Neutrophil (primary cell): ENCODE results near the gene MXI1.

Experiments
- H3K27ac ChIP-seq: fragments of 200-600 bp; sonication (generic); 2 replicates; pipeline ENCODE4 v1.5.1; 2016; ENCODE audit warnings: mild to moderate bottlenecking, moderate library complexity
- H3K27me3 ChIP-seq: fragments of 200-600 bp; sonication (generic); 2 replicates; pipeline ENCODE4 v1.6.0; 2016; ENCODE audit warnings: mild to moderate bottlenecking
- H3K36me3 ChIP-seq: fragments of 200-600 bp; sonication (generic); 2 replicates; pipeline ENCODE4 v1.5.1; 2017
- H3K4me1 ChIP-seq, 2 experiments: fragments of 200-600 bp in 1 of 2; sonication (generic) in 1 of 2; 1 replicate in 1 of 2; 2 replicates in 1 of 2; pipeline versions ENCODE4 v1.5.1 to v1.6.1; 2013 to 2016; ENCODE audit warnings: low read depth in 1 of 2, low read length in 1 of 2, mild to moderate bottlenecking in 1 of 2, moderate library complexity in 1 of 2; ENCODE audit not compliant: control insufficient read depth in 1 of 2, insufficient read depth in 1 of 2
- H3K4me3 ChIP-seq, 2 experiments: fragments of 200-600 bp in 1 of 2; sonication (generic) in 1 of 2; 1 replicate in 1 of 2; 2 replicates in 1 of 2; pipeline ENCODE4 v1.5.1; 2013 to 2016; ENCODE audit warnings: low read depth in 1 of 2, low read length in 1 of 2, mild to moderate bottlenecking in 1 of 2, moderate library complexity in 1 of 2
- H3K9me3 ChIP-seq: fragments of 200-600 bp; sonication (generic); 2 replicates; pipeline ENCODE4 v1.5.1; 2016
- TF ChIP-seq, protein P1 (sequence below): fragments of 200-600 bp; sonication (generic); IDR thresholded peaks from 2 replicates; pipeline ENCODE4 v1.5.1; 2016; ENCODE audit warnings: antibody characterized with exemption

MXI1 gene

DNA sequence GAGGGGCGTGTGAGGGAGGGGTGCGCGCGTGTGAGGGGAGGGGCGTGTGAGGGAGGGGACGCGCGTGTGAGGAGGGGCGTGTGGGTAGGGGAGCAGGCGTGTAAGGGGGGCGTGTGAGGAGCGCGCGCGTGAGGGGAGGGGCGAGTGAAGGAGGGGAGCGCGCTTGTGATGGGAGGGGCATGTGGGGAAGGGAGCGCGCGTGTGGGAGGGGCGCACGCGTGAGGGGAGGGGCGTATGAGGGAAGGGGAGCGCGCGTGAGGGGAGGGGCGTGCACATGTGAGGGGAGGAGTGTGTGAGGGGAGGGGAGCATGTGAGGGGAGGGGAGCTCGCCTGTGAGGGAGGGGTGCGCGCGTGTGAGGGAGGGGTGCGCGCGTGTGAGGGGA, 19.1 kb downstream of the MXI1 start:
- H3K36me3 ChIP-seq: peaks cover 12% of the 10 kb centered on the region
- H3K4me3 ChIP-seq: peak overlapping the region; percentile 88 to 97
- H3K4me1 ChIP-seq: peaks cover 39 to 41% of the 10 kb centered on the region in 2 experiments
- TF ChIP-seq, protein P1, sequence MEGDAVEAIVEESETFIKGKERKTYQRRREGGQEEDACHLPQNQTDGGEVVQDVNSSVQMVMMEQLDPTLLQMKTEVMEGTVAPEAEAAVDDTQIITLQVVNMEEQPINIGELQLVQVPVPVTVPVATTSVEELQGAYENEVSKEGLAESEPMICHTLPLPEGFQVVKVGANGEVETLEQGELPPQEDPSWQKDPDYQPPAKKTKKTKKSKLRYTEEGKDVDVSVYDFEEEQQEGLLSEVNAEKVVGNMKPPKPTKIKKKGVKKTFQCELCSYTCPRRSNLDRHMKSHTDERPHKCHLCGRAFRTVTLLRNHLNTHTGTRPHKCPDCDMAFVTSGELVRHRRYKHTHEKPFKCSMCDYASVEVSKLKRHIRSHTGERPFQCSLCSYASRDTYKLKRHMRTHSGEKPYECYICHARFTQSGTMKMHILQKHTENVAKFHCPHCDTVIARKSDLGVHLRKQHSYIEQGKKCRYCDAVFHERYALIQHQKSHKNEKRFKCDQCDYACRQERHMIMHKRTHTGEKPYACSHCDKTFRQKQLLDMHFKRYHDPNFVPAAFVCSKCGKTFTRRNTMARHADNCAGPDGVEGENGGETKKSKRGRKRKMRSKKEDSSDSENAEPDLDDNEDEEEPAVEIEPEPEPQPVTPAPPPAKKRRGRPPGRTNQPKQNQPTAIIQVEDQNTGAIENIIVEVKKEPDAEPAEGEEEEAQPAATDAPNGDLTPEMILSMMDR: no peak
- no peaks in the 10 kb centered on the region for H3K9me3 ChIP-seq
- H3K27ac ChIP-seq: peak overlapping the region; percentile 96
- H3K27me3 ChIP-seq: no peaks in the 10 kb centered on the region

- peak overlapping the region; percentile 88 to 97 for H3K4me3 ChIP-seq
- peaks cover 12% of the 10 kb centered on the region for H3K36me3 ChIP-seq
- H3K4me1 ChIP-seq: peaks cover 34 to 35% of the 10 kb centered on the region in 2 experiments
- TF ChIP-seq, protein P1: peak; percentile 37
- H3K9me3 ChIP-seq: no peaks in the 10 kb centered on the region
- no peaks in the 10 kb centered on the region for H3K27me3 ChIP-seq
- peak overlapping the region; percentile 96 for H3K27ac ChIP-seq
These were observed 19.7 kb downstream of the MXI1 start for GRCh38 chr10:110226926-110227641.

- Histone ChIP-seq H3K27me3 (no peaks in the 10 kb centered on the region), H3K9me3 (no peaks in the 10 kb centered on the region), H3K4me3 (peak overlapping the region in 1 of 2 experiments; percentile 88), H3K36me3 (peaks cover 12% of the 10 kb centered on the region), H3K4me1 (peaks cover 24 to 25% of the 10 kb centered on the region in 2 experiments), H3K27ac (peak overlapping the region; percentile 96)
- TF ChIP-seq, protein P1: no peak
These were observed 20.7 kb downstream of the MXI1 start for GRCh38 chr10:110228066-110228465.

DNA sequence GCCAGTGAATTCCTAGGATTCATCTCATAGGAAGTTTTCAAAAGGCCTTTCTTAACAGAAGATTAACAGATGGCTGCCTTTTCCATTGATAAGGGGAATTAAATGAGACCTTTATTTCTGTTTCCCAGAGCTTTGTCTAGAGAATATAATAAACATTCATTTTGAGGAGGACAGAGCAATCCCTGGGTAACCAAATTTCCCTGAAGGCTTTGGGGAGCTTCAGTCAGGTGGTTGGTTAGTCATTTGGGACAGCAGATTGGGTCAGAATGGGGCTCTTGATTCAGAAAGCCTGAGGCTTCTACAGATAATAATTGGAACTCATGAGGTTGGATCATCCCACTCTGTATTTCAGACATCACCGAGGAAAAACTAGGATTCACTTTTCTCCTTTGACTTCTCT, 21.8 kb downstream of the MXI1 start:
- Histone ChIP-seq H3K27ac (no peak overlapping the region), H3K27me3 (no peaks in the 10 kb centered on the region), H3K4me3 (no peak overlapping the region), H3K9me3 (no peaks in the 10 kb centered on the region), H3K4me1 (peaks cover 19 to 21% of the 10 kb centered on the region in 2 experiments), H3K36me3 (peaks cover 12% of the 10 kb centered on the region)
- TF ChIP-seq, protein P1: no peak

DNA sequence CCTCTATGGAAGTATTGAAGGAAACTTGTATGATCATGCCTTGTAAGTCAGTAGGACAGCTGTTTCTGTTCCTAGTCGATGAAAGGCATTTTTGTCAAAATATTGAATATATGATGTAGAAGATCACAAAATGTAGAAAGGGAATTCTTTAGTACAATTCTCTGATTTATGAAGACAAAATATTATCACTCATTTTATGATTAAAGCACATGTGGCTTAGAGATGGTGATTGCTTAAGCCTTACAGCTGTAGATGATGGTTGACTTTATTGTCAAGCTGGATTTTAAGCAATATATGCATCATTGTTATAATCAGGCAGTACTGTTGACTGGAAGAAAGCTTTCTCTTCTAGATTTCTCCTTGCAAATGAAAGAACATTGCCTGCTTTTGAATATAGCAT, 26.4 kb downstream of the MXI1 start:
- peaks cover 11% of the 10 kb centered on the region for H3K36me3 ChIP-seq
- H3K9me3 ChIP-seq: no peaks in the 10 kb centered on the region
- no peak overlapping the region for H3K27ac ChIP-seq
- TF ChIP-seq, protein P1: no peak
- H3K27me3 ChIP-seq: no peaks in the 10 kb centered on the region
- peaks cover 0 to under 1% of the 10 kb centered on the region in 2 experiments for H3K4me1 ChIP-seq
- no peak overlapping the region for H3K4me3 ChIP-seq
